Inferior parietal cortex (tissue), 1 donor: ENCODE measurements around the gene ACTL6B.
"Not testable (repeated sequence)": the region's sequence is repeated elsewhere in the genome, so short reads cannot be mapped to it uniquely, and the experiment has no call there.

Source experiments
- DNase-seq: peaks from one replicate; pipeline ENCODE4 v3.0.0-alpha.2; 2016; ENCODE audit errors: extremely low spot score

The ACTL6B gene

GRCh38 chr7:100671353-100672327, 15.4 kb upstream of the ACTL6B start:
- no peak for DNase-seq

- no peak for DNase-seq
Measured at GRCh38 chr7:100670074-100670473, 13.8 kb upstream of the ACTL6B start.

- DNase-seq: not testable (repeated sequence)
Measured at GRCh38 chr7:100669106-100669505, 12.9 kb upstream of the ACTL6B start.

- DNase-seq: no peak
Measured at GRCh38 chr7:100668069-100668449, 11.8 kb upstream of the ACTL6B start.

GRCh38 chr7:100667331-100668068, 11.3 kb upstream of the ACTL6B start:
- no peak for DNase-seq

GRCh38 chr7:100665168-100665726, 9.0 kb upstream of the ACTL6B start:
- DNase-seq: no peak

GRCh38 chr7:100662194-100662776, 6.0 kb upstream of the ACTL6B start:
- DNase-seq: not testable (repeated sequence)

GRCh38 chr7:100654908-100655831, 1.1 kb downstream of the ACTL6B start:
- no peak for DNase-seq

GRCh38 chr7:100649826-100650565, 6.3 kb downstream of the ACTL6B start:
- no peak for DNase-seq

GRCh38 chr7:100642534-100642907, 13.7 kb downstream of the ACTL6B start:
- no peak for DNase-seq

- no peak for DNase-seq
Measured at GRCh38 chr7:100641860-100642533, 14.3 kb downstream of the ACTL6B start.

GRCh38 chr7:100641463-100641859, 14.8 kb downstream of the ACTL6B start, which contains the start of gene TFR2:
Gene TFR2 (minus strand): TSS chr7:100641552. CDS start chr7:100641509, 43 bp downstream.
- DNase-seq: peak; percentile 46

- no peak for DNase-seq
Measured at GRCh38 chr7:100640517-100641440, 15.5 kb downstream of the ACTL6B start.

- no peak for DNase-seq
Measured at GRCh38 chr7:100639995-100640516, 16.2 kb downstream of the ACTL6B start.

GRCh38 chr7:100632951-100633717, 23.1 kb downstream of the ACTL6B start:
- DNase-seq: no peak

- no peak for DNase-seq
Measured at GRCh38 chr7:100630066-100630465, 26.2 kb downstream of the ACTL6B start.

GRCh38 chr7:100629117-100629716, 27.0 kb downstream of the ACTL6B start:
- DNase-seq: no peak
